Fibroblast of lung (primary cell): Measurements from ENCODE around the gene D2HGDH. TPM values are rescaled to one million over a fixed set of nuclear protein-coding genes. Genes with fewer than 3 reads are reported as not detected.

Experiments used
- DNase-seq, 2 donors: peaks; one replicate each; pipeline versions ENCODE4 v3.0.0 to v3.0.0-alpha.2; 2010; ENCODE audit warnings: low read depth in 2 of 2
- H2AFZ ChIP-seq: 2 replicates; pipeline ENCODE4 v1.5.1; 2012; ENCODE audit warnings: low read length, control low read depth, inconsistent platforms
- H3K27ac ChIP-seq: 2 replicates; pipeline ENCODE4 v1.5.1; 2011; ENCODE audit warnings: low read length, control low read depth; ENCODE audit not compliant: insufficient read depth
- H3K27me3 ChIP-seq: 2 replicates; pipeline ENCODE4 v1.5.1; 2011; ENCODE audit warnings: mild to moderate bottlenecking, low read length; ENCODE audit not compliant: control insufficient read depth, insufficient read depth
- H3K36me3 ChIP-seq: 2 replicates; pipeline ENCODE4 v1.5.1; 2011; ENCODE audit warnings: low read length; ENCODE audit not compliant: control insufficient read depth, insufficient read depth
- H3K4me1 ChIP-seq: 2 replicates; pipeline ENCODE4 v1.5.1; 2011; ENCODE audit warnings: low read length; ENCODE audit not compliant: control insufficient read depth, insufficient read depth; ENCODE audit errors: extremely low read depth
- H3K4me2 ChIP-seq: 2 replicates; pipeline ENCODE4 v1.5.1; 2011; ENCODE audit warnings: low read length, control low read depth; ENCODE audit not compliant: insufficient read depth; ENCODE audit errors: extremely low read depth
- H3K4me3 ChIP-seq, 4 experiments: fragments of 200-600 bp in 1 of 4; sonication (generic) in 1 of 4; replicated peaks in 1 of 4; 2 replicates each; pipeline ENCODE4 v1.5.1; 2011 to 2016; ENCODE audit warnings: low read length in 4 of 4, low read depth in 3 of 4, mild to moderate bottlenecking in 3 of 4, control low read depth in 2 of 4, inconsistent platforms in 1 of 4, mixed read lengths in 1 of 4; ENCODE audit not compliant: insufficient read depth in 1 of 4; ENCODE audit errors: control extremely low read depth in 1 of 4
- H3K79me2 ChIP-seq: 2 replicates; pipeline ENCODE4 v1.5.1; 2012; ENCODE audit warnings: mild to moderate bottlenecking, low read length, inconsistent platforms; ENCODE audit not compliant: control insufficient read depth, insufficient read depth
- H3K9ac ChIP-seq: 2 replicates; pipeline ENCODE4 v1.5.1; 2011; ENCODE audit warnings: mild to moderate bottlenecking, low read length, control low read depth; ENCODE audit not compliant: insufficient read depth
- H3K9me3 ChIP-seq: 2 replicates; pipeline ENCODE4 v1.5.1; 2012; ENCODE audit warnings: low read depth, low read length; ENCODE audit not compliant: control insufficient read depth, insufficient read depth
- H4K20me1 ChIP-seq: 2 replicates; pipeline ENCODE4 v1.5.1; 2011; ENCODE audit warnings: low read length; ENCODE audit not compliant: control insufficient read depth, insufficient read depth; ENCODE audit errors: extremely low read depth
- CTCF ChIP-seq, 2 donors: IDR thresholded peaks in 1 of 2; conservative IDR thresholded peaks in 1 of 2; 1 replicate in 1 of 2; 2 replicates in 1 of 2; pipeline ENCODE4 v1.5.1; 2011 to 2012; ENCODE audit warnings: low read length in 2 of 2, control low read depth in 1 of 2, inconsistent platforms in 1 of 2, low read depth in 1 of 2, mild to moderate bottlenecking in 1 of 2
- EZH2 ChIP-seq: IDR thresholded peaks from 2 replicates; pipeline ENCODE4 v1.5.1; 2012; ENCODE audit warnings: low read length, control low read depth, mild to moderate bottlenecking; ENCODE audit errors: missing control alignments
- polyA plus RNA-seq, 2 donors: library from polyadenylated mRNA; depleted of rRNA in 1 of 2; stranded (reverse) in 1 of 2; unstranded in 1 of 2; fragments of >200 nt; gene quantifications; 2 replicates each; pipeline ENCODE4 v1.2.1, GENCODE V29; 2011 to 2012; ENCODE audit warnings: missing spikeins in 1 of 2
- total RNA-seq: library from RNA; depleted of rRNA; stranded (reverse); fragments of >200 nt; gene quantifications from 2 replicates; pipeline ENCODE4 v1.2.1, GENCODE V29; 2014

Gene D2HGDH
- total and polyA plus RNA-seq, 2 donors (not counting 1 experiment from before 2014, with no cell fraction given) = 5.7 to 28.4 TPM

DNA sequence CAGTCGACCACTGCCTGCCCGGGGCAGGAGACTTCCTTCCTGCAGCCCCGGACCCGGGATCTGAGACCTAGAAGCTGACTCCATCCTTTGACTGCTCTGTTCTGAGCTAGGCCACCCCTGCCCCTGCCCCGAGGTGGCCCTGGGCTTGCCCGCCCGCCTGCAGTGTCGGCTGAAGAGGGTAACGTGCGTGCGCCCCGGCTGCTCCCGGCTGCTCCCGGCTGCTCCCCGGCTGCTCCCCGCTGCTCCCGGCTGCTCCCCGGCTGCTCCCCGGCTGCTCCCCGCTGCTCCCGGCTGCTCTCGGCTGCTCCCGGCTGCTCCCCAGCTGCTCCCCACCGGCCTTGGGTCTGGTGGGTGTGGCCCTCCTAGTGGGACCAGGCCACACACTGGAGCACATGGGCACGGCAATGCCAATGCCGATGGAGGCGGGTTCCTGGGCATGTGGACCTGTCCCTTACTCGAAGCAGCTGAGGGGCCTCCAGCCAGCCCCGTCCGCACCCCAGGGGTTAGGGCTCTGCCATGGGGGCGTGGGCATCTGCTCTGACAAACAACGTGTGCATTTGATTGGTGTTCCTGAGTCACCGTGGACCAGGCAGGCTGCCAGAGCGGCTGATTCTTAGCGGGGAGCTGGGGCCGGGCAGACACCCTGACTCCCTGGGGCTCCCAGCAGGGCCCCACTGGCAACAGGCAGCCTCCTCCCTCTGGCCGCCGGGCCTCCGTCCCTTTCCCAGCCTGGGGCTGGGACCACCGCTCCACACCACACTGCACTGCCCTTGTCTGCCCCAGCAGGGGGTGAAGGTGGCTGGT, 40.2 kb downstream of the D2HGDH start:
- H3K4me1 ChIP-seq = peaks cover 6% of the 10 kb centered on the region
- H3K4me2 ChIP-seq = no peak overlapping the region
- H3K27me3 ChIP-seq = no peaks in the 10 kb centered on the region
- TF ChIP-seq CTCF (conservative IDR thresholded peaks at IDR 0.05 in 1 of 2, IDR thresholded peaks at IDR 0.05 in 1 of 2; ENCODE audit: low read depth in 1 of 2, low read length in 2 of 2) = no peak
- TF ChIP-seq EZH2 = no peak
- no peaks in the 10 kb centered on the region for H3K36me3 ChIP-seq
- no peaks in the 10 kb centered on the region for H3K79me2 ChIP-seq
- no peak overlapping the region for H3K27ac ChIP-seq
- H2AFZ ChIP-seq = no peak overlapping the region
- no peak overlapping the region for H3K9ac ChIP-seq
- peak; percentile 71 to 77 for DNase-seq
- H3K4me3 ChIP-seq = no peak overlapping the region
- no peaks in the 10 kb centered on the region for H4K20me1 ChIP-seq
- no peaks in the 10 kb centered on the region for H3K9me3 ChIP-seq

- no peak for DNase-seq
- no peak for TF ChIP-seq CTCF (conservative IDR thresholded peaks at IDR 0.05 in 1 of 2, IDR thresholded peaks at IDR 0.05 in 1 of 2; ENCODE audit: low read depth in 1 of 2, low read length in 2 of 2)
- no peak for TF ChIP-seq EZH2
- Histone ChIP-seq H3K4me2 (no peak overlapping the region), H4K20me1 (no peaks in the 10 kb centered on the region), H3K27me3 (no peaks in the 10 kb centered on the region), H3K36me3 (no peaks in the 10 kb centered on the region), H3K79me2 (no peaks in the 10 kb centered on the region), H3K4me1 (peaks cover 6% of the 10 kb centered on the region), H3K9ac (no peak overlapping the region), H3K27ac (no peak overlapping the region), H2AFZ (no peak overlapping the region), H3K4me3 (no peak overlapping the region), H3K9me3 (no peaks in the 10 kb centered on the region)
These were observed 41.1 kb downstream of the D2HGDH start for GRCh38 chr2:241775223-241776177.
